Cardiac muscle cell (in vitro differentiated cells and primary cell): ENCODE measurements around the gene DHX30. TPM values are rescaled to one million over a fixed set of nuclear protein-coding genes. Genes with fewer than 3 reads are reported as not detected.

ENCODE experiments used
- DNase-seq, 2 donors: peaks; one replicate each; pipeline versions ENCODE4 v3.0.0 to v3.0.0-alpha.2; 2010 to 2017; ENCODE audit warnings: low read depth in 1 of 2, low spot score in 1 of 2
- H3K27ac ChIP-seq: fragments of 200-600 bp; sonication (generic); 2 replicates; pipeline ENCODE4 v1.5.1; 2016
- H3K27me3 ChIP-seq: fragments of 200-600 bp; sonication (generic); 2 replicates; pipeline ENCODE4 v1.6.0; 2016; ENCODE audit warnings: control low read depth
- H3K36me3 ChIP-seq: fragments of 200-600 bp; sonication (generic); 2 replicates; pipeline ENCODE4 v1.5.1; 2016; ENCODE audit warnings: control low read depth
- H3K4me1 ChIP-seq: fragments of 200-600 bp; sonication (generic); 2 replicates; pipeline ENCODE4 v1.8.1; 2017; ENCODE audit warnings: low read depth, mild to moderate bottlenecking, mixed run types
- H3K4me3 ChIP-seq: fragments of 200-600 bp; sonication (generic); 2 replicates; pipeline ENCODE4 v1.5.1; 2016; ENCODE audit warnings: mild to moderate bottlenecking
- H3K9me3 ChIP-seq: fragments of 200-600 bp; sonication (generic); 2 replicates; pipeline ENCODE4 v1.5.1; 2017; ENCODE audit warnings: low read depth, mild to moderate bottlenecking, control low read depth
- CTCF ChIP-seq: IDR thresholded peaks from 2 replicates; pipeline ENCODE4 v1.5.1; 2012; ENCODE audit warnings: low read depth, mild to moderate bottlenecking, low read length
- polyA plus RNA-seq: library from polyadenylated mRNA; unstranded; fragments of >200 nt; fragmentation: Nextera tagmentation; extraction: Ambion mirVana; gene quantifications from 2 replicates; pipeline ENCODE4 v1.2.1, GENCODE V29; 2016
- total RNA-seq: library from RNA; depleted of rRNA; stranded (reverse); fragments of >200 nt; gene quantifications from 2 replicates; pipeline ENCODE4 v1.2.3, GENCODE V29; 2016

The DHX30 gene
- total and polyA plus RNA-seq, 2 experiments from 2014 or later, result 86.4 to 120 TPM

GRCh38 chr3:47841786-47842349, 38.9 kb downstream of the DHX30 start:
- Histone ChIP-seq H3K4me1 (no peaks in the 10 kb centered on the region), H3K27ac (no peak overlapping the region), H3K4me3 (no peak overlapping the region), H3K9me3 (no peaks in the 10 kb centered on the region), H3K36me3 (peaks cover 57% of the 10 kb centered on the region), H3K27me3 (no peaks in the 10 kb centered on the region)
- DNase-seq, result no peak
- no peak for TF ChIP-seq CTCF

GRCh38 chr3:47846186-47846879, 43.4 kb downstream of the DHX30 start:
- Histone ChIP-seq H3K4me1 (no peaks in the 10 kb centered on the region), H3K36me3 (peaks cover 77% of the 10 kb centered on the region), H3K27ac (peak overlapping the region; percentile 51), H3K27me3 (no peaks in the 10 kb centered on the region), H3K4me3 (no peak overlapping the region), H3K9me3 (no peaks in the 10 kb centered on the region)
- DNase-seq, result no peak
- no peak for TF ChIP-seq CTCF

- Histone ChIP-seq H3K4me1 (no peaks in the 10 kb centered on the region), H3K9me3 (no peaks in the 10 kb centered on the region), H3K27ac (peak overlapping the region; percentile 51), H3K4me3 (no peak overlapping the region), H3K36me3 (peaks cover 72% of the 10 kb centered on the region), H3K27me3 (no peaks in the 10 kb centered on the region)
- no peak for TF ChIP-seq CTCF
- DNase-seq, result no peak
Observed at GRCh38 chr3:47846880-47847248, 43.9 kb downstream of the DHX30 start.

- no peak for DNase-seq
- Histone ChIP-seq H3K27me3 (no peaks in the 10 kb centered on the region), H3K9me3 (no peaks in the 10 kb centered on the region), H3K4me3 (no peak overlapping the region), H3K27ac (peak overlapping the region; percentile 54), H3K4me1 (no peaks in the 10 kb centered on the region), H3K36me3 (peaks cover 72% of the 10 kb centered on the region)
- no peak for TF ChIP-seq CTCF
Observed at GRCh38 chr3:47847260-47847659, 44.3 kb downstream of the DHX30 start.

- Histone ChIP-seq H3K27ac (peak overlapping the region; percentile 54), H3K36me3 (peaks cover 70% of the 10 kb centered on the region), H3K4me1 (no peaks in the 10 kb centered on the region), H3K4me3 (no peak overlapping the region), H3K27me3 (no peaks in the 10 kb centered on the region), H3K9me3 (no peaks in the 10 kb centered on the region)
- no peak for DNase-seq
- TF ChIP-seq CTCF, result no peak
Observed at GRCh38 chr3:47847801-47848518, 45.0 kb downstream of the DHX30 start.
